ENCODE data around the gene MAB21L4.

Gene MAB21L4

GRCh38 chr2:240889601-240890560 is 6.1 kb downstream of the MAB21L4 start:
- Histone ChIP-seq H3K4me3 (IDR thresholded peaks at IDR 0.05; ENCODE audit: insufficient read depth, low read depth, low read length) (no peak overlapping the region), H3K27me3 (ENCODE audit: insufficient read depth, low read depth) (peaks cover 3% of the 10 kb centered on the region; the same call in 1 of the 2 replicates), H3K27ac (no peak overlapping the region), H4K20me1 (ENCODE audit: insufficient read depth) (no peaks in the 10 kb centered on the region), H3K36me3 (ENCODE audit: insufficient read depth) (no peaks in the 10 kb centered on the region), H3K9ac (no peak overlapping the region), H2AFZ (ENCODE audit: low read depth) (no peak overlapping the region), H3K79me2 (ENCODE audit: insufficient read depth, low read depth) (no peaks in the 10 kb centered on the region), H3K4me2 (no peak overlapping the region), H3K4me1 (ENCODE audit: low read depth, poor library complexity, severe bottlenecking) (no peaks in the 10 kb centered on the region)
- TF ChIP-seq CTCF (conservative IDR thresholded peaks at IDR 0.05; ENCODE audit: low read depth, low read length) = no peak

- H3K9ac ChIP-seq = no peak overlapping the region
- H3K27me3 ChIP-seq (ENCODE audit: insufficient read depth, low read depth) = peaks cover 3% of the 10 kb centered on the region; the same call in 1 of the 2 replicates
- no peak overlapping the region for H3K27ac ChIP-seq
- H3K4me2 ChIP-seq = no peak overlapping the region
- H3K79me2 ChIP-seq (ENCODE audit: insufficient read depth, low read depth) = no peaks in the 10 kb centered on the region
- H3K4me1 ChIP-seq (ENCODE audit: low read depth, poor library complexity, severe bottlenecking) = no peaks in the 10 kb centered on the region
- H4K20me1 ChIP-seq (ENCODE audit: insufficient read depth) = no peaks in the 10 kb centered on the region
- TF ChIP-seq CTCF (conservative IDR thresholded peaks at IDR 0.05; ENCODE audit: low read depth, low read length) = no peak
- H3K4me3 ChIP-seq (IDR thresholded peaks at IDR 0.05; ENCODE audit: insufficient read depth, low read depth, low read length) = no peak overlapping the region
- H3K36me3 ChIP-seq (ENCODE audit: insufficient read depth) = no peaks in the 10 kb centered on the region
- H2AFZ ChIP-seq (ENCODE audit: low read depth) = no peak overlapping the region
Measured at GRCh38 chr2:240888890-240889573, 6.9 kb downstream of the MAB21L4 start.

DNA sequence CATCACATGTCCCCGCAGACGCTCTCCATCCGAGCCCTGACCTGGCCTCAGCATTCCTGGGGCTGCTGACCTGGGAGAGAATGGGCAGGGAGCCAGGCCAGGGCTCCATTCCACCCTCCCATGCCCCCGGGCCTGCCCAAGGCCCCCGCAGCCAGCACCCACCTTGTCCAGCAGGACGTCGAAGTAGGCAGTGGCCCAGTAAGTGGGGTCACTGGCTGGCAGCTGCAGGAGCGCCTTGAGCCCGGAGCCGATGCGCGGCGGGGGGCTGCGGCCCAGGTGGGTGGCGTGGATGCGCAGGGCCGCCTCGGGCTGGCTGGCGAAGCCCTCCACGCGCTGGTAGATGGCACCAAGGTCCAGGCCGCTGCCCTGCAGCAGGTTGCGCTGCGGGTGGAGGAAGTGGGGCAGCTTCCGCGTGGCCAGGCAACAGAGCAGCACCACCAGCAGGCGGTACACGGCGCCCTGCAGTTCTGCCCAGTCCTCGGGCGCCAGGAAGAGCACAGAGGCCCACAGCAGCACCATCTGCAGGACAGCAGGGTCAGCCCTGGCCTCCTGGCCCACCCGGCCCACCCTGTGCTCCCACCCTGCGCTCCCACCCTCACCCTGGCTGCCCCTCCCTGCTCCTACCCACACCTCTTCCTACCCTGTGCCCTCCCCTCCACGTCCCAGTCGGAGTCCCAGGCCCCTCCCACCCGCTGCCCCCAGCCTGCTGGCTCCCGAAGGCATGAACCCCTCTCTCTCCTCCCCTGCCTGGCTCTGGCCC is 7.6 kb downstream of the MAB21L4 start:
- no peak for TF ChIP-seq CTCF (conservative IDR thresholded peaks at IDR 0.05; ENCODE audit: low read depth, low read length)
- H3K36me3 ChIP-seq (ENCODE audit: insufficient read depth) = no peaks in the 10 kb centered on the region
- H3K27me3 ChIP-seq (ENCODE audit: insufficient read depth, low read depth) = peaks cover 5% of the 10 kb centered on the region; the same call in 1 of the 2 replicates
- H3K27ac ChIP-seq = no peak overlapping the region
- H3K4me1 ChIP-seq (ENCODE audit: low read depth, poor library complexity, severe bottlenecking) = no peaks in the 10 kb centered on the region
- H3K4me2 ChIP-seq = no peak overlapping the region
- H4K20me1 ChIP-seq (ENCODE audit: insufficient read depth) = no peaks in the 10 kb centered on the region
- H2AFZ ChIP-seq (ENCODE audit: low read depth) = no peak overlapping the region
- no peak overlapping the region for H3K4me3 ChIP-seq (IDR thresholded peaks at IDR 0.05; ENCODE audit: insufficient read depth, low read depth, low read length)
- H3K9ac ChIP-seq = no peak overlapping the region
- no peaks in the 10 kb centered on the region for H3K79me2 ChIP-seq (ENCODE audit: insufficient read depth, low read depth)

DNA sequence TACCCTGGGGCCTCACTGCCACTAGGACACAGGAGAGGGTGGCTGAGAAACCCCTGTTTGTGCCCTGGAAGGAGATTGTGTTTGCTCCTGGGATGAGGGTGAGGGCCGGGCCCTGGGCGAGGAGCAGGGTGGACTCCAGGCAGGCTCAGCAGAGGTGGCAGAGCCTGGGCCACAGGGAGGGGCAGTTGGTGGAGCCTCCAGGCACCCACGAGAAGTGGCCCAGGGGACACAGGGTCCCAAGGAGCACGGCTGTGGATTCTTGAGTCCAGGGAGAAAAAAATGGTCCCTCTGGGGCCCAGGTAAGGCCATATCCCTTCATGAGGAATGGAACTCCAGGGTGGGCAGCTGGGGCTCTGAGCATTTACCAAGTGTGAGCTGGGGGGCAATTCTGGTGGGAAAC is 8.3 kb downstream of the MAB21L4 start:
- no peak overlapping the region for H3K4me2 ChIP-seq
- H3K9ac ChIP-seq = no peak overlapping the region
- no peak overlapping the region for H3K4me3 ChIP-seq (IDR thresholded peaks at IDR 0.05; ENCODE audit: insufficient read depth, low read depth, low read length)
- H3K79me2 ChIP-seq (ENCODE audit: insufficient read depth, low read depth) = no peaks in the 10 kb centered on the region
- no peaks in the 10 kb centered on the region for H3K36me3 ChIP-seq (ENCODE audit: insufficient read depth)
- H3K27ac ChIP-seq = no peak overlapping the region
- H3K27me3 ChIP-seq (ENCODE audit: insufficient read depth, low read depth) = peaks cover 11% of the 10 kb centered on the region; the same call in 1 of the 2 replicates
- no peaks in the 10 kb centered on the region for H3K4me1 ChIP-seq (ENCODE audit: low read depth, poor library complexity, severe bottlenecking)
- no peaks in the 10 kb centered on the region for H4K20me1 ChIP-seq (ENCODE audit: insufficient read depth)
- TF ChIP-seq CTCF (conservative IDR thresholded peaks at IDR 0.05; ENCODE audit: low read depth, low read length) = no peak
- H2AFZ ChIP-seq (ENCODE audit: low read depth) = no peak overlapping the region

Data from KMS-11 (cell line).